ENCODE results near the gene RCBTB2.

RCBTB2 gene

GRCh38 chr13:48505597-48506091 lies 27.2 kb downstream of the RCBTB2 start:
- H3K27ac ChIP-seq (ENCODE audit: low read length), result no peak overlapping the region
- H3K4me3 ChIP-seq (ENCODE audit: low read length), result no peak overlapping the region
- no peak for DNase-seq (ENCODE audit: low read depth, low spot score)
- no peaks in the 10 kb centered on the region for H3K9me3 ChIP-seq (ENCODE audit: control insufficient read depth, insufficient read depth, low read length)
- WGBS (ENCODE audit: insufficient coverage, insufficient read length), result no CpG with 5 or more reads among the region's 11 CpGs
- H3K36me3 ChIP-seq (ENCODE audit: control insufficient read depth, insufficient read depth, low read length), result no peaks in the 10 kb centered on the region
- no peaks in the 10 kb centered on the region for H3K4me1 ChIP-seq (ENCODE audit: control insufficient read depth, insufficient read depth, low read length)
- no peaks in the 10 kb centered on the region for H3K27me3 ChIP-seq (ENCODE audit: control insufficient read depth, insufficient read depth, low read length)

GRCh38 chr13:48505012-48505411 lies 27.9 kb downstream of the RCBTB2 start:
- Histone ChIP-seq H3K4me1 (ENCODE audit: control insufficient read depth, insufficient read depth, low read length) (no peaks in the 10 kb centered on the region), H3K27ac (ENCODE audit: low read length) (no peak overlapping the region), H3K9me3 (ENCODE audit: control insufficient read depth, insufficient read depth, low read length) (no peaks in the 10 kb centered on the region), H3K4me3 (ENCODE audit: low read length) (no peak overlapping the region), H3K27me3 (ENCODE audit: control insufficient read depth, insufficient read depth, low read length) (no peaks in the 10 kb centered on the region), H3K36me3 (ENCODE audit: control insufficient read depth, insufficient read depth, low read length) (no peaks in the 10 kb centered on the region)
- WGBS (ENCODE audit: insufficient coverage, insufficient read length), result no CpG with 5 or more reads among the region's 4 CpGs
- no peak for DNase-seq (ENCODE audit: low read depth, low spot score)

GRCh38 chr13:48504606-48505005 lies 28.3 kb downstream of the RCBTB2 start:
- Histone ChIP-seq H3K27me3 (ENCODE audit: control insufficient read depth, insufficient read depth, low read length) (no peaks in the 10 kb centered on the region), H3K36me3 (ENCODE audit: control insufficient read depth, insufficient read depth, low read length) (no peaks in the 10 kb centered on the region), H3K9me3 (ENCODE audit: control insufficient read depth, insufficient read depth, low read length) (no peaks in the 10 kb centered on the region), H3K4me3 (ENCODE audit: low read length) (no peak overlapping the region), H3K27ac (ENCODE audit: low read length) (no peak overlapping the region), H3K4me1 (ENCODE audit: control insufficient read depth, insufficient read depth, low read length) (no peaks in the 10 kb centered on the region)
- DNase-seq (ENCODE audit: low read depth, low spot score), result no peak
- no CpG with 5 or more reads among the region's 8 CpGs for WGBS (ENCODE audit: insufficient coverage, insufficient read length)

- no peaks in the 10 kb centered on the region for H3K36me3 ChIP-seq (ENCODE audit: control insufficient read depth, insufficient read depth, low read length)
- H3K27me3 ChIP-seq (ENCODE audit: control insufficient read depth, insufficient read depth, low read length), result no peaks in the 10 kb centered on the region
- no peak for DNase-seq (ENCODE audit: low read depth, low spot score)
- WGBS (ENCODE audit: insufficient coverage, insufficient read length), result no CpG with 5 or more reads among the region's 19 CpGs
- no peak overlapping the region for H3K4me3 ChIP-seq (ENCODE audit: low read length)
- no peaks in the 10 kb centered on the region for H3K4me1 ChIP-seq (ENCODE audit: control insufficient read depth, insufficient read depth, low read length)
- no peak overlapping the region for H3K27ac ChIP-seq (ENCODE audit: low read length)
- H3K9me3 ChIP-seq (ENCODE audit: control insufficient read depth, insufficient read depth, low read length), result no peaks in the 10 kb centered on the region
These were observed 30.1 kb downstream of the RCBTB2 start for GRCh38 chr13:48502601-48503319.

GRCh38 chr13:48501705-48502104 lies 31.2 kb downstream of the RCBTB2 start:
- Histone ChIP-seq H3K36me3 (ENCODE audit: control insufficient read depth, insufficient read depth, low read length) (no peaks in the 10 kb centered on the region), H3K27ac (ENCODE audit: low read length) (no peak overlapping the region), H3K27me3 (ENCODE audit: control insufficient read depth, insufficient read depth, low read length) (no peaks in the 10 kb centered on the region), H3K4me3 (ENCODE audit: low read length) (no peak overlapping the region), H3K4me1 (ENCODE audit: control insufficient read depth, insufficient read depth, low read length) (no peaks in the 10 kb centered on the region), H3K9me3 (ENCODE audit: control insufficient read depth, insufficient read depth, low read length) (no peaks in the 10 kb centered on the region)
- DNase-seq (ENCODE audit: low read depth, low spot score), result no peak
- no CpG with 5 or more reads among the region's 2 CpGs for WGBS (ENCODE audit: insufficient coverage, insufficient read length)

GRCh38 chr13:48500652-48501197 lies 32.2 kb downstream of the RCBTB2 start:
- no CpG with 5 or more reads among the region's 4 CpGs for WGBS (ENCODE audit: insufficient coverage, insufficient read length)
- H3K4me3 ChIP-seq (ENCODE audit: low read length), result no peak overlapping the region

GRCh38 chr13:48497669-48498068 lies 35.2 kb downstream of the RCBTB2 start:
- H3K36me3 ChIP-seq (ENCODE audit: control insufficient read depth, insufficient read depth, low read length), result no peaks in the 10 kb centered on the region
- no peaks in the 10 kb centered on the region for H3K4me1 ChIP-seq (ENCODE audit: control insufficient read depth, insufficient read depth, low read length)
- no peak overlapping the region for H3K27ac ChIP-seq (ENCODE audit: low read length)
- H3K4me3 ChIP-seq (ENCODE audit: low read length), result no peak overlapping the region
- WGBS (ENCODE audit: insufficient coverage, insufficient read length), result no CpG with 5 or more reads among the region's 2 CpGs
- H3K27me3 ChIP-seq (ENCODE audit: control insufficient read depth, insufficient read depth, low read length), result no peaks in the 10 kb centered on the region
- no peak for DNase-seq (ENCODE audit: low read depth, low spot score)
- no peaks in the 10 kb centered on the region for H3K9me3 ChIP-seq (ENCODE audit: control insufficient read depth, insufficient read depth, low read length)

More at GRCh38 chr13:48500652-48501197, 32.2 kb downstream of the RCBTB2 start:
- DNase-seq (ENCODE audit: low read depth, low spot score), result no peak
- H3K36me3 ChIP-seq (ENCODE audit: control insufficient read depth, insufficient read depth, low read length), result no peaks in the 10 kb centered on the region
- no peaks in the 10 kb centered on the region for H3K4me1 ChIP-seq (ENCODE audit: control insufficient read depth, insufficient read depth, low read length)
- H3K9me3 ChIP-seq (ENCODE audit: control insufficient read depth, insufficient read depth, low read length), result no peaks in the 10 kb centered on the region
- H3K27me3 ChIP-seq (ENCODE audit: control insufficient read depth, insufficient read depth, low read length), result no peaks in the 10 kb centered on the region
- H3K27ac ChIP-seq (ENCODE audit: low read length), result no peak overlapping the region

- WGBS (ENCODE audit: insufficient coverage, insufficient read length), result no CpG with 5 or more reads among the region's 7 CpGs
- Histone ChIP-seq H3K4me3 (ENCODE audit: low read length) (no peak overlapping the region), H3K4me1 (ENCODE audit: control insufficient read depth, insufficient read depth, low read length) (no peaks in the 10 kb centered on the region), H3K9me3 (ENCODE audit: control insufficient read depth, insufficient read depth, low read length) (no peaks in the 10 kb centered on the region), H3K27me3 (ENCODE audit: control insufficient read depth, insufficient read depth, low read length) (no peaks in the 10 kb centered on the region), H3K36me3 (ENCODE audit: control insufficient read depth, insufficient read depth, low read length) (no peaks in the 10 kb centered on the region), H3K27ac (ENCODE audit: low read length) (no peak overlapping the region)
- DNase-seq (ENCODE audit: low read depth, low spot score), result no peak
These were observed 36.4 kb downstream of the RCBTB2 start for GRCh38 chr13:48496271-48497161.

GRCh38 chr13:48494874-48495273 lies 38.0 kb downstream of the RCBTB2 start:
- H3K4me1 ChIP-seq (ENCODE audit: control insufficient read depth, insufficient read depth, low read length), result no peaks in the 10 kb centered on the region

GRCh38 chr13:48493851-48494250 lies 39.0 kb downstream of the RCBTB2 start:
- H3K9me3 ChIP-seq (ENCODE audit: control insufficient read depth, insufficient read depth, low read length), result no peaks in the 10 kb centered on the region
- DNase-seq (ENCODE audit: low read depth, low spot score), result no peak
- H3K27me3 ChIP-seq (ENCODE audit: control insufficient read depth, insufficient read depth, low read length), result no peaks in the 10 kb centered on the region
- H3K4me1 ChIP-seq (ENCODE audit: control insufficient read depth, insufficient read depth, low read length), result no peaks in the 10 kb centered on the region
- H3K4me3 ChIP-seq (ENCODE audit: low read length), result no peak overlapping the region
- H3K27ac ChIP-seq (ENCODE audit: low read length), result no peak overlapping the region
- no CpG with 5 or more reads among the region's 2 CpGs for WGBS (ENCODE audit: insufficient coverage, insufficient read length)
- H3K36me3 ChIP-seq (ENCODE audit: control insufficient read depth, insufficient read depth, low read length), result no peaks in the 10 kb centered on the region

More at GRCh38 chr13:48494874-48495273, 38.0 kb downstream of the RCBTB2 start:
- Histone ChIP-seq H3K9me3 (ENCODE audit: control insufficient read depth, insufficient read depth, low read length) (no peaks in the 10 kb centered on the region), H3K27me3 (ENCODE audit: control insufficient read depth, insufficient read depth, low read length) (no peaks in the 10 kb centered on the region), H3K4me3 (ENCODE audit: low read length) (no peak overlapping the region), H3K27ac (ENCODE audit: low read length) (no peak overlapping the region), H3K36me3 (ENCODE audit: control insufficient read depth, insufficient read depth, low read length) (no peaks in the 10 kb centered on the region)
- DNase-seq (ENCODE audit: low read depth, low spot score), result no peak
- WGBS (ENCODE audit: insufficient coverage, insufficient read length), result no CpG with 5 or more reads among the region's 1 CpG

All from iPS DF 6.9 (cell line).